ENCODE data around the gene HNRNPA0.

DNA sequence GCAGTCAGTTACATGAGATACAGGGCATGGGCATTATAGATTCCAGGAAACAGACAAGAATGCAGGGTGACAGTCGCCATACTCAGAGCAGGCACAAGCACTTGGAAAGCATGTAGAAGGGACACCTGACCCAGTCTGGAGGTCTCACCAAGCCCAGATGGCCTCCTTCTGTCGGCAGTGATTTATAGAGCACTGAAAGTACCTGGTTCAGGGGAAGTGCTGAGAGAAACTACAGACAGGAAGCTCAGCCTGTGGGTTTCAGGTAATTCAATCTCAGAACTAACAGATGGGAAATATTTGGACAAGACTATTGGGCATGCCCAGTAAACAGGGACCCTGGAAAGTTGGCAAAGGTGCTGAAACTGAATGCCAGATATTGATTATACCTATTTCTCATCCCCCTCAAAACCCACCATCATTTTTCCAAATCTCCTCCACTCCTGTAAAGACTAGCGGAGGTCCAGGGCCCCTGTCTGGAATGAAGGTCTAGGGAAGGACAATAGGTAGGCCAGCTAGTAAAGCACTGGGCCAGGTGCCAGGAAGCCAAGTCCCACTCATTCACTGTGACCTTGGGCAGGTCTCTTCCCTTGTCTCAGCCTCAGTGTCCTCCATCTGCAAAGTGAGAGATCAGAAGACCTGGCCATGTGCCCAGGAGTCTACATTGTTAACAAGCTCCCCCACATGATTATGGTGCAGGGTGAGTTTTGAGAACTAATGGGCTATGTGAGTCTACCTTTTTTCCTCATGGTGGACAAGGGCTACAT is 45.2 kb downstream of the HNRNPA0 start:
- TF ChIP-seq PAX5 (IDR thresholded peaks at IDR 0.05; ENCODE audit: insufficient read depth, low read length, severe bottlenecking) (no peak), TAF1 (IDR thresholded peaks at IDR 0.05; ENCODE audit: low read depth, low read length) (no peak), POLR2A (IDR thresholded peaks at IDR 0.05; ENCODE audit: low read depth, low read length) (no peak), POLR2AphosphoS5 (IDR thresholded peaks at IDR 0.05; ENCODE audit: low read depth, low read length) (no peak), SPI1 (IDR thresholded peaks at IDR 0.05; ENCODE audit: low read depth, low read length) (no peak)
